Measurements from ENCODE around the gene TSEN15. TPM values are rescaled to one million over a fixed set of nuclear protein-coding genes. Genes with fewer than 3 reads are reported as not detected.

Gene TSEN15
- total and polyA plus RNA-seq, 9 of the 15 experiments (the other 6 are each of a cell fraction or from before 2014, with no cell fraction given), result 25.6 to 121 (median 91.3) TPM

- TF ChIP-seq JUN (IDR thresholded peaks at IDR 0.05; ENCODE audit: borderline replicate concordance, low read depth, low read length) (peak; percentile 58; the same call in 1 of the 2 replicates), JUN (CRISPR knock-in tag; IDR thresholded peaks at IDR 0.05; ENCODE audit: borderline replicate concordance) (no peak), HDAC3 (IDR thresholded peaks at IDR 0.05; ENCODE audit: borderline replicate concordance, partially characterized antibody) (no peak), CBX8 (IDR thresholded peaks at IDR 0.05; ENCODE audit: borderline replicate concordance, extremely low read depth, low read depth, low read length, poor library complexity, severe bottlenecking) (no peak), ADNP (tag; IDR thresholded peaks at IDR 0.05) (no peak), FOXO4 (CRISPR knock-in tag; IDR thresholded peaks at IDR 0.05) (no peak), KDM4B (IDR thresholded peaks at IDR 0.05; ENCODE audit: borderline replicate concordance in 2 of 2, low read depth in 1 of 2) (no peak), HMGN3 (IDR thresholded peaks at IDR 0.05; ENCODE audit: borderline replicate concordance, extremely low read depth, insufficient read length, low read depth, low read length) (no peak), ZBTB9 (CRISPR knock-in tag; IDR thresholded peaks at IDR 0.05) (peak; percentile 51; the same call in 1 of the 2 replicates), MXI1 (IDR thresholded peaks at IDR 0.05; ENCODE audit: low read depth, low read length) (no peak), ZNF696 (CRISPR knock-in tag; conservative IDR thresholded peaks at IDR 0.05) (no peak), NCOR1 (IDR thresholded peaks at IDR 0.05) (no peak), TSC22D4 (tag; IDR thresholded peaks at IDR 0.05) (no peak), ATF1 (CRISPR knock-in tag; IDR thresholded peaks at IDR 0.05) (no peak), ATF1 (tag; IDR thresholded peaks at IDR 0.05) (0 out of 2 replicates have a peak, but pooled peaks have one; percentile 7)
- TF ChIP-seq, protein P1, sequence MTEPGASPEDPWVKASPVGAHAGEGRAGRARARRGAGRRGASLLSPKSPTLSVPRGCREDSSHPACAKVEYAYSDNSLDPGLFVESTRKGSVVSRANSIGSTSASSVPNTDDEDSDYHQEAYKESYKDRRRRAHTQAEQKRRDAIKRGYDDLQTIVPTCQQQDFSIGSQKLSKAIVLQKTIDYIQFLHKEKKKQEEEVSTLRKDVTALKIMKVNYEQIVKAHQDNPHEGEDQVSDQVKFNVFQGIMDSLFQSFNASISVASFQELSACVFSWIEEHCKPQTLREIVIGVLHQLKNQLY (CRISPR knock-in tag; conservative IDR thresholded peaks at IDR 0.05), result no peak
- TF ChIP-seq, protein P2, sequence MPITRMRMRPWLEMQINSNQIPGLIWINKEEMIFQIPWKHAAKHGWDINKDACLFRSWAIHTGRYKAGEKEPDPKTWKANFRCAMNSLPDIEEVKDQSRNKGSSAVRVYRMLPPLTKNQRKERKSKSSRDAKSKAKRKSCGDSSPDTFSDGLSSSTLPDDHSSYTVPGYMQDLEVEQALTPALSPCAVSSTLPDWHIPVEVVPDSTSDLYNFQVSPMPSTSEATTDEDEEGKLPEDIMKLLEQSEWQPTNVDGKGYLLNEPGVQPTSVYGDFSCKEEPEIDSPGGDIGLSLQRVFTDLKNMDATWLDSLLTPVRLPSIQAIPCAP (CRISPR knock-in tag; IDR thresholded peaks at IDR 0.05; ENCODE audit: borderline replicate concordance), result no peak
- TF ChIP-seq, protein P3, sequence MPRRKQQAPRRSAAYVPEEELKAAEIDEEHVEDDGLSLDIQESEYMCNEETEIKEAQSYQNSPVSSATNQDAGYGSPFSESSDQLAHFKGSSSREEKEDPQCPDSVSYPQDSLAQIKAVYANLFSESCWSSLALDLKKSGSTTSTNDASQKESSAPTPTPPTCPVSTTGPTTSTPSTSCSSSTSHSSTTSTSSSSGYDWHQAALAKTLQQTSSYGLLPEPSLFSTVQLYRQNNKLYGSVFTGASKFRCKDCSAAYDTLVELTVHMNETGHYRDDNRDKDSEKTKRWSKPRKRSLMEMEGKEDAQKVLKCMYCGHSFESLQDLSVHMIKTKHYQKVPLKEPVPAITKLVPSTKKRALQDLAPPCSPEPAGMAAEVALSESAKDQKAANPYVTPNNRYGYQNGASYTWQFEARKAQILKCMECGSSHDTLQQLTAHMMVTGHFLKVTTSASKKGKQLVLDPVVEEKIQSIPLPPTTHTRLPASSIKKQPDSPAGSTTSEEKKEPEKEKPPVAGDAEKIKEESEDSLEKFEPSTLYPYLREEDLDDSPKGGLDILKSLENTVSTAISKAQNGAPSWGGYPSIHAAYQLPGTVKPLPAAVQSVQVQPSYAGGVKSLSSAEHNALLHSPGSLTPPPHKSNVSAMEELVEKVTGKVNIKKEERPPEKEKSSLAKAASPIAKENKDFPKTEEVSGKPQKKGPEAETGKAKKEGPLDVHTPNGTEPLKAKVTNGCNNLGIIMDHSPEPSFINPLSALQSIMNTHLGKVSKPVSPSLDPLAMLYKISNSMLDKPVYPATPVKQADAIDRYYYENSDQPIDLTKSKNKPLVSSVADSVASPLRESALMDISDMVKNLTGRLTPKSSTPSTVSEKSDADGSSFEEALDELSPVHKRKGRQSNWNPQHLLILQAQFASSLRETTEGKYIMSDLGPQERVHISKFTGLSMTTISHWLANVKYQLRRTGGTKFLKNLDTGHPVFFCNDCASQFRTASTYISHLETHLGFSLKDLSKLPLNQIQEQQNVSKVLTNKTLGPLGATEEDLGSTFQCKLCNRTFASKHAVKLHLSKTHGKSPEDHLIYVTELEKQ (CRISPR knock-in tag; IDR thresholded peaks at IDR 0.05), result no peak
- TF ChIP-seq, protein P4, sequence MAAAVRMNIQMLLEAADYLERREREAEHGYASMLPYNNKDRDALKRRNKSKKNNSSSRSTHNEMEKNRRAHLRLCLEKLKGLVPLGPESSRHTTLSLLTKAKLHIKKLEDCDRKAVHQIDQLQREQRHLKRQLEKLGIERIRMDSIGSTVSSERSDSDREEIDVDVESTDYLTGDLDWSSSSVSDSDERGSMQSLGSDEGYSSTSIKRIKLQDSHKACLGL (CRISPR knock-in tag; IDR thresholded peaks at IDR 0.05; ENCODE audit: borderline replicate concordance, poor library complexity, severe bottlenecking), result no peak
Measured at GRCh38 chr1:184032930-184033418, 18.6 kb upstream of the TSEN15 start (continued).

All from K562 (cell line).